ENCODE measurements around the gene LMTK2.

The LMTK2 gene

DNA sequence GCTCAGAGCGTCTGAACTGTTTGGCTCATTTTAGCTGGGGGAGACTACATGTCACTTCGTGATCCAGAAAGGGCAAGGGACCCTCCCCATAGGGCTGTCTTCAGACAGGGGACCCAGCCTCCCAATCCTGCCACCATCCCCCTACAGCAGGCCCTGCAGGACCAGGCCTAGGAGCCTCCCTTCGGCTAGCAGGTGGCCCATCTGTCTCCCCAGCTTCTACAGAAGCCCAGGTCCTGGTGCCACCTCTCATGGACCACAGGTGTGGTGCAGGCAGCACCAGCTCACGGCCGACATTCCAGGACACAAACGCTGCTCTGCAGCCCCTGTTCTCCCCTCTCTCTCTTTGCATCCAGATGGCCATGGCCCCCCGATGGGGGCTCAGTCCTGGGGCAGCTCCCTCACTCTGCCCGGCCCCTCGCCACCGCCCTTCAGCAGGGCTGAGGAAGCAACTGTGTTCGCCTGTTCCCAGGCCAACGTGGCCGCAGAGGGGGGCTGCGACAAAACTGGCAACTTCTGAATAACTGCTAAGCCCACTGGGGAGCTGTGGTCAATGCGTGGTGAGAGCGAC is 135.1 kb downstream of the LMTK2 start:
- DNase-seq (ENCODE audit: extremely low read depth, low read depth): no peak
- TF ChIP-seq, protein P1, sequence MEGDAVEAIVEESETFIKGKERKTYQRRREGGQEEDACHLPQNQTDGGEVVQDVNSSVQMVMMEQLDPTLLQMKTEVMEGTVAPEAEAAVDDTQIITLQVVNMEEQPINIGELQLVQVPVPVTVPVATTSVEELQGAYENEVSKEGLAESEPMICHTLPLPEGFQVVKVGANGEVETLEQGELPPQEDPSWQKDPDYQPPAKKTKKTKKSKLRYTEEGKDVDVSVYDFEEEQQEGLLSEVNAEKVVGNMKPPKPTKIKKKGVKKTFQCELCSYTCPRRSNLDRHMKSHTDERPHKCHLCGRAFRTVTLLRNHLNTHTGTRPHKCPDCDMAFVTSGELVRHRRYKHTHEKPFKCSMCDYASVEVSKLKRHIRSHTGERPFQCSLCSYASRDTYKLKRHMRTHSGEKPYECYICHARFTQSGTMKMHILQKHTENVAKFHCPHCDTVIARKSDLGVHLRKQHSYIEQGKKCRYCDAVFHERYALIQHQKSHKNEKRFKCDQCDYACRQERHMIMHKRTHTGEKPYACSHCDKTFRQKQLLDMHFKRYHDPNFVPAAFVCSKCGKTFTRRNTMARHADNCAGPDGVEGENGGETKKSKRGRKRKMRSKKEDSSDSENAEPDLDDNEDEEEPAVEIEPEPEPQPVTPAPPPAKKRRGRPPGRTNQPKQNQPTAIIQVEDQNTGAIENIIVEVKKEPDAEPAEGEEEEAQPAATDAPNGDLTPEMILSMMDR (IDR thresholded peaks at IDR 0.05; ENCODE audit: low read depth, low read length): no peak

- DNase-seq (ENCODE audit: extremely low read depth, low read depth): no peak
- TF ChIP-seq, protein P1 (IDR thresholded peaks at IDR 0.05; ENCODE audit: low read depth, low read length): no peak
Measured at GRCh38 chr7:98242342-98242741, 135.7 kb downstream of the LMTK2 start.

- DNase-seq (ENCODE audit: extremely low read depth, low read depth): no peak
- TF ChIP-seq, protein P1 (IDR thresholded peaks at IDR 0.05; ENCODE audit: low read depth, low read length): no peak
Measured at GRCh38 chr7:98242934-98243333, 136.3 kb downstream of the LMTK2 start.

- DNase-seq (ENCODE audit: extremely low read depth, low read depth): no peak
- TF ChIP-seq, protein P1 (IDR thresholded peaks at IDR 0.05; ENCODE audit: low read depth, low read length): no peak
Measured at GRCh38 chr7:98244871-98245270, 138.2 kb downstream of the LMTK2 start.

- DNase-seq (ENCODE audit: extremely low read depth, low read depth): no peak
- TF ChIP-seq, protein P1 (IDR thresholded peaks at IDR 0.05; ENCODE audit: low read depth, low read length): no peak
Measured at GRCh38 chr7:98248156-98248555, 141.5 kb downstream of the LMTK2 start.

GRCh38 chr7:98249106-98249505 is 142.4 kb downstream of the LMTK2 start:
- no peak for DNase-seq (ENCODE audit: extremely low read depth, low read depth)
- TF ChIP-seq, protein P1 (IDR thresholded peaks at IDR 0.05; ENCODE audit: low read depth, low read length): no peak

- TF ChIP-seq, protein P1 (IDR thresholded peaks at IDR 0.05; ENCODE audit: low read depth, low read length): no peak
- DNase-seq (ENCODE audit: extremely low read depth, low read depth): no peak
Measured at GRCh38 chr7:98250789-98251188, 144.1 kb downstream of the LMTK2 start.
